DND-41 (cell line): ENCODE measurements around the gene NRXN3.

Experiments
- ATAC-seq: fragments of 200-7000 bp; cut with Tn5 transposase; 3 replicates; pipeline ENCODE4 v1.9.1; 2021; ENCODE audit warnings: low read depth; ENCODE audit not compliant: insufficient read depth
- DNase-seq: peaks from one replicate; pipeline ENCODE4 v3.0.0-alpha.2; 2020
- H2AFZ ChIP-seq: 2 replicates; pipeline ENCODE4 v1.6.0; 2012; ENCODE audit warnings: low read depth, low read length
- H3K27ac ChIP-seq: 2 replicates; pipeline ENCODE4 v1.5.1; 2012; ENCODE audit warnings: low read length, inconsistent platforms
- H3K27me3 ChIP-seq: fragments of 200-600 bp; sonication (generic); 2 replicates; pipeline ENCODE4 v1.6.0; 2012; ENCODE audit warnings: low read length, mild to moderate bottlenecking, inconsistent platforms; ENCODE audit not compliant: insufficient read depth, poor library complexity
- H3K36me3 ChIP-seq: 2 replicates; pipeline ENCODE4 v1.5.1; 2012; ENCODE audit warnings: low read length, inconsistent platforms; ENCODE audit not compliant: insufficient read depth
- H3K4me1 ChIP-seq: 2 replicates; pipeline ENCODE4 v1.5.1; 2012; ENCODE audit warnings: mild to moderate bottlenecking, low read length; ENCODE audit not compliant: insufficient read depth
- H3K4me2 ChIP-seq: 2 replicates; pipeline ENCODE4 v1.6.0; 2012; ENCODE audit warnings: mild to moderate bottlenecking, moderate library complexity, low read length, inconsistent platforms; ENCODE audit not compliant: insufficient read depth
- H3K4me3 ChIP-seq, 2 experiments: fragments of 200-600 bp in 1 of 2; shearing (Covaris generic) in 1 of 2; 2 replicates each; pipeline ENCODE4 v1.5.1; 2012 to 2016; ENCODE audit warnings: inconsistent platforms in 2 of 2, low read length in 2 of 2, mild to moderate bottlenecking in 2 of 2, low read depth in 1 of 2, moderate library complexity in 1 of 2
- H3K79me2 ChIP-seq: 2 replicates; pipeline ENCODE4 v1.6.0; 2012; ENCODE audit warnings: low read length, inconsistent platforms; ENCODE audit not compliant: insufficient read depth
- H3K9ac ChIP-seq: 2 replicates; pipeline ENCODE4 v1.6.0; 2012; ENCODE audit warnings: low read depth, mild to moderate bottlenecking, inconsistent platforms, low read length, moderate library complexity
- H3K9me3 ChIP-seq: 2 replicates; pipeline ENCODE4 v1.5.1; 2012; ENCODE audit warnings: low read length, moderate library complexity, mild to moderate bottlenecking, inconsistent platforms; ENCODE audit not compliant: insufficient read depth, severe bottlenecking
- H4K20me1 ChIP-seq: 2 replicates; pipeline ENCODE4 v1.6.0; 2012; ENCODE audit warnings: low read length; ENCODE audit not compliant: insufficient read depth
- EZH2 ChIP-seq: IDR thresholded peaks from 3 replicates; pipeline ENCODE4 v1.6.1; 2012; ENCODE audit warnings: borderline replicate concordance, low read depth, mild to moderate bottlenecking, moderate library complexity, low read length, inconsistent platforms; ENCODE audit not compliant: severe bottlenecking
- TF ChIP-seq, protein P1 (sequence below): IDR thresholded peaks from 2 replicates; pipeline ENCODE4 v1.5.1; 2012; ENCODE audit warnings: borderline replicate concordance, low read length, moderate library complexity, mild to moderate bottlenecking; ENCODE audit not compliant: poor library complexity, severe bottlenecking; ENCODE audit errors: extremely low read depth

Gene NRXN3

DNA sequence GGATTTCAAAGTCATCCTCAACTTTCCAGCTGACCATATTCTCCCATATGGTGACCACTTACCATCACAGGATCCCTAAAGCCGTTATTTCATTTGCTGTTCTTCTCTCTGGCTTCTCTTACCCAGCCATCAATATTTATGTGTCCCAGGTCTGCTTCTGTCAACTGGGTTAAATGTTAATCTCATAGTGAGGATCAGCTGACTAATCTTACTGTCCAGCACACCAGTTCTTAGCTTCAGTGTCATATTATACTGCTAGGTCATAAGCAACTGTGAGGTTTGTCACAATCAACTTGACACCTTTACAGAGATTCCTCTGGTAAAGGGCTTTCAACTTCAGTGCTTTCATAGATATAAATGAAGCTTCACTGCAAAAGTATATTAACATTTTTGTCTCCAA, 1746.7 kb downstream of the NRXN3 start:
- Histone ChIP-seq H3K9me3 (no peaks in the 10 kb centered on the region), H3K36me3 (no peaks in the 10 kb centered on the region), H3K4me3 (no peak overlapping the region), H4K20me1 (no peaks in the 10 kb centered on the region), H2AFZ (no peak overlapping the region), H3K79me2 (no peaks in the 10 kb centered on the region), H3K27ac (no peak overlapping the region), H3K27me3 (no peaks in the 10 kb centered on the region), H3K4me1 (no peaks in the 10 kb centered on the region), H3K9ac (no peak overlapping the region), H3K4me2 (no peak overlapping the region)
- DNase-seq = no peak
- no peak for TF ChIP-seq EZH2
- TF ChIP-seq, protein P1, sequence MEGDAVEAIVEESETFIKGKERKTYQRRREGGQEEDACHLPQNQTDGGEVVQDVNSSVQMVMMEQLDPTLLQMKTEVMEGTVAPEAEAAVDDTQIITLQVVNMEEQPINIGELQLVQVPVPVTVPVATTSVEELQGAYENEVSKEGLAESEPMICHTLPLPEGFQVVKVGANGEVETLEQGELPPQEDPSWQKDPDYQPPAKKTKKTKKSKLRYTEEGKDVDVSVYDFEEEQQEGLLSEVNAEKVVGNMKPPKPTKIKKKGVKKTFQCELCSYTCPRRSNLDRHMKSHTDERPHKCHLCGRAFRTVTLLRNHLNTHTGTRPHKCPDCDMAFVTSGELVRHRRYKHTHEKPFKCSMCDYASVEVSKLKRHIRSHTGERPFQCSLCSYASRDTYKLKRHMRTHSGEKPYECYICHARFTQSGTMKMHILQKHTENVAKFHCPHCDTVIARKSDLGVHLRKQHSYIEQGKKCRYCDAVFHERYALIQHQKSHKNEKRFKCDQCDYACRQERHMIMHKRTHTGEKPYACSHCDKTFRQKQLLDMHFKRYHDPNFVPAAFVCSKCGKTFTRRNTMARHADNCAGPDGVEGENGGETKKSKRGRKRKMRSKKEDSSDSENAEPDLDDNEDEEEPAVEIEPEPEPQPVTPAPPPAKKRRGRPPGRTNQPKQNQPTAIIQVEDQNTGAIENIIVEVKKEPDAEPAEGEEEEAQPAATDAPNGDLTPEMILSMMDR = no peak
- no peak for ATAC-seq
